GM19043 (cell line): ENCODE measurements around the gene VCL.
"Not testable (repeated sequence)": the region's sequence is repeated elsewhere in the genome, so short reads cannot be mapped to it uniquely, and the experiment has no call there.

Experiments
- ATAC-seq: cut with Tn5 transposase; IDR thresholded peaks from one replicate; pipeline ENCODE4 v1.9.1; 2021; ENCODE audit warnings: low read depth; ENCODE audit not compliant: unreplicated experiment

VCL gene

GRCh38 chr10:73971636-73972354 is 26.1 kb upstream of the VCL start:
- no peak for ATAC-seq

- ATAC-seq, result no peak
Observed at GRCh38 chr10:73973427-73973826, 24.5 kb upstream of the VCL start.

- no peak for ATAC-seq
Observed at GRCh38 chr10:73974309-73974946, 23.5 kb upstream of the VCL start.

GRCh38 chr10:73975388-73975787 is 22.5 kb upstream of the VCL start:
- no peak for ATAC-seq

GRCh38 chr10:73979141-73979808 is 18.6 kb upstream of the VCL start:
- ATAC-seq, result no peak

GRCh38 chr10:73979809-73980433 is 18.0 kb upstream of the VCL start:
- no peak for ATAC-seq

- no peak for ATAC-seq
Observed at GRCh38 chr10:73981812-73982211, 16.1 kb upstream of the VCL start.

GRCh38 chr10:73983096-73984047 is 14.5 kb upstream of the VCL start:
- ATAC-seq, result no peak

GRCh38 chr10:73989594-73990150 is 8.2 kb upstream of the VCL start:
- no peak for ATAC-seq

- no peak for ATAC-seq
Observed at GRCh38 chr10:73991203-73991883, 6.6 kb upstream of the VCL start.

GRCh38 chr10:73991884-73992245 is 6.1 kb upstream of the VCL start:
- no peak for ATAC-seq

- ATAC-seq, result no peak
Observed at GRCh38 chr10:73992899-73993788, 4.8 kb upstream of the VCL start.

- ATAC-seq, result no peak
Observed at GRCh38 chr10:73995035-73995358, 2.9 kb upstream of the VCL start.

- ATAC-seq, result peak; percentile 55
Observed at GRCh38 chr10:73997461-73997786, 492 bp upstream of the VCL start.

GRCh38 chr10:73998623-73998928 is 660 bp downstream of the VCL start:
- ATAC-seq, result no peak

GRCh38 chr10:73998929-73999691 is 1.2 kb downstream of the VCL start:
- ATAC-seq, result no peak

GRCh38 chr10:73999703-74000102 is 1.8 kb downstream of the VCL start:
- ATAC-seq, result no peak

GRCh38 chr10:74000244-74000643 is 2.3 kb downstream of the VCL start:
- ATAC-seq, result not testable (repeated sequence)
